Choroid plexus epithelial cell (primary cell): Measurements from ENCODE around the gene HMGCLL1.
A peak's percentile ranks its signal among the peaks of the same experiment; 100 is the strongest.

Experiments
- DNase-seq: peaks from one replicate; pipeline ENCODE4 v3.0.0-alpha.2; 2010; ENCODE audit warnings: low read depth
- H3K4me3 ChIP-seq: 2 replicates; pipeline ENCODE4 v1.5.1; 2011; ENCODE audit warnings: low read depth, mild to moderate bottlenecking, control low read depth, low read length, moderate library complexity
- TF ChIP-seq, protein P1 (sequence below): conservative IDR thresholded peaks from 2 replicates; pipeline ENCODE4 v1.5.1; 2011; ENCODE audit warnings: low read depth, mild to moderate bottlenecking, control low read depth, inconsistent platforms, low read length, moderate library complexity

The HMGCLL1 gene

DNA sequence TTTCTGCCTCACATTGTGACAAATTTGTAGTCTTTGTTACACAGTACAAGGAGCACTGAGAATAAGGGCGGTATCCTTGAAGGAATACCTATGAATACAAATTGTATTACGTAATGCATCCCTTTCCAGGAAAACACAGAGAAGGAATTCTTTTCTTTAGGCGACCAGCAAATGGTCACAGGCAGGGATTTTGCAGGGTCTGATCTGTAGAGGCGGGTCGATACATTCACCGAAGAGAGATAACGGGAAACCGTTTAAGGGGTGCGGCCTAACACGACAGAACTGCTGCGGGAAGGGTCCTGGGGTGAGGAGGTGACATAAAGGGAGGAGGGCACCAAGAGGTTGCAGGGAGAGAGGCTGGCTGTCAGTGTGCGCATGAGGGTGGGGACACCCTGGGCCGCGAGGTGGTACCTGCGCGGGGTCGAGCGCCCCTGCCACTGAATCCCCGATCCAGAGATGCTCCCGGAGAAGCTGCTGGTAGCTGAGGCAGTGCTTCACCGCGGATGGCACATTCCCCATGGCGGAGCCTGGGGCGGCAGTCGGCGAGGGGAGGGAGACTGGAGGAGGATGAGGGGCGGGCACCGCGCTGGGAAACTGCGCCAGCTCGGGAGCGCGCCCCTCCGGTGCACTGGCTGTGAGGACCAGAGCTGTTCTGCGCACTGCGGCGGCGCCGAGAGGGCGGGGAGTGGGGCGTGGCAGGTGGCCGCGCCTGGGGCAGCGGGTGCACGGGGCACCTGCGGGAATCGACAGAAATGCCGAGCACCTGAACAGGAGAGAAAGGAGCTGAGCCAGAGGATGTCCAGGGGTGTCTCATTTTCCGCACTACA, at the start of gene HMGCLL1:
Gene HMGCLL1 (minus strand): TSS at position 656 of the 827 bp plus-strand sequence. CDS start 137 bp downstream, at position 519.
- TF ChIP-seq, protein P1, sequence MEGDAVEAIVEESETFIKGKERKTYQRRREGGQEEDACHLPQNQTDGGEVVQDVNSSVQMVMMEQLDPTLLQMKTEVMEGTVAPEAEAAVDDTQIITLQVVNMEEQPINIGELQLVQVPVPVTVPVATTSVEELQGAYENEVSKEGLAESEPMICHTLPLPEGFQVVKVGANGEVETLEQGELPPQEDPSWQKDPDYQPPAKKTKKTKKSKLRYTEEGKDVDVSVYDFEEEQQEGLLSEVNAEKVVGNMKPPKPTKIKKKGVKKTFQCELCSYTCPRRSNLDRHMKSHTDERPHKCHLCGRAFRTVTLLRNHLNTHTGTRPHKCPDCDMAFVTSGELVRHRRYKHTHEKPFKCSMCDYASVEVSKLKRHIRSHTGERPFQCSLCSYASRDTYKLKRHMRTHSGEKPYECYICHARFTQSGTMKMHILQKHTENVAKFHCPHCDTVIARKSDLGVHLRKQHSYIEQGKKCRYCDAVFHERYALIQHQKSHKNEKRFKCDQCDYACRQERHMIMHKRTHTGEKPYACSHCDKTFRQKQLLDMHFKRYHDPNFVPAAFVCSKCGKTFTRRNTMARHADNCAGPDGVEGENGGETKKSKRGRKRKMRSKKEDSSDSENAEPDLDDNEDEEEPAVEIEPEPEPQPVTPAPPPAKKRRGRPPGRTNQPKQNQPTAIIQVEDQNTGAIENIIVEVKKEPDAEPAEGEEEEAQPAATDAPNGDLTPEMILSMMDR = no peak
- H3K4me3 ChIP-seq = peak within 1 kb of the TSS; percentile 66
- DNase-seq = peak; percentile 11

DNA sequence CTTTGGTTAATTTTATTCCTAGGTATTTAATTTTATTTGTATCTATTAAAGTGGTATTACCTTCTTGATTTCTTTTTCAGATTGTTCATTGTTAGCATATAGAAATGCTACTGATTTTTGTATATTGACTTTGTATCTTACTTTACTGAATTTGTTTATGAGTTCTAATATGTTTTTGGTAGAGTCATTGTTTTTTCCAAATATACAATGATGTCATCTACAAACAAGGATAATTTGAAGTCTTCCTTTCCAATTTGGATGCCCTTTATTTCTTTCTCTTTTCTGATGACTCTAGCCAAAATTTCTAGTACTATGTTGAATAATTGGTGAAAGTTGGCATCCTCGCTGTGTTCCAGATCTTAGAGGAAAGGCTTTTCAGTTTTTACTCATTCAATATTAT, 43.0 kb upstream of the HMGCLL1 start:
- TF ChIP-seq, protein P1 = no peak
- DNase-seq = no peak
- no peak overlapping the region for H3K4me3 ChIP-seq

DNA sequence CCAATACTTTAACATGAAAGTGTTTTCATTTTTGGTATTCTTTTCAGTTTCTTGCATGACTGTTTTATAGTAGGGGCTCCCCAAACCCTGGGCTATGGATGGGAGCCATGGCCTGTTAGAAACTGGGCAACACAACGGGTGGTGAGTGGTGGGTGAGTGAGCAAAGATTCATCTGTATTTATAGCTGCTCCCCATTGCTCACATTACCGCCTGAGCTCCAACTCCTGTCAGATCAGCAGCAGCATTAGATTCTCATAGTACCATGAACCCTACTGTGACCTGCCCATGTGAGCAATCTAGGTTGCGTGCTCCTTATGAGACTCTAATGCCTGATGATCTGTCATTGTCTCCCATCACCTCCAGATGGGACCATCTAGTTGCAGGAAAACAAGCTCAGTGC, 42.3 kb upstream of the HMGCLL1 start:
- no peak overlapping the region for H3K4me3 ChIP-seq
- DNase-seq = no peak
- TF ChIP-seq, protein P1 = no peak

DNA sequence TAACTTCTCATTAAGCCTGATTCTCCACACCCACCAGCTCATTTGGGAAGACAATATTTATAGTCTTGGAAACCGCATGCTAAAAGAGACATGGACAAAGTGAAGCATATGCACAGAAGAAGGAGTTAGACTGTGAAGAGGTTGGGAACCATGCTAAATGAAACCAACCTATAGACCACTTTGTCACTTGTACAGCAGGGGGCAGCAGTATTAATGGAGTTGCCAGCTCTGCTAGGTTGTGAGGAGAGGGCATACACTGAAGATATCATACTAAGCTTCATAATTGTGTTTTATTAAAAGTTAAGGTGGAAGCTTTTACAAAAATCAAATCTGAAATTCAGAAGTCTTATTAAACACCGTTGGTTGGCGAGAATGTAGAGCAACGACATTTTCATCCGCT, 38.3 kb upstream of the HMGCLL1 start:
- H3K4me3 ChIP-seq = no peak overlapping the region
- DNase-seq = peak; percentile 76
- TF ChIP-seq, protein P1 = peak; percentile 79

DNA sequence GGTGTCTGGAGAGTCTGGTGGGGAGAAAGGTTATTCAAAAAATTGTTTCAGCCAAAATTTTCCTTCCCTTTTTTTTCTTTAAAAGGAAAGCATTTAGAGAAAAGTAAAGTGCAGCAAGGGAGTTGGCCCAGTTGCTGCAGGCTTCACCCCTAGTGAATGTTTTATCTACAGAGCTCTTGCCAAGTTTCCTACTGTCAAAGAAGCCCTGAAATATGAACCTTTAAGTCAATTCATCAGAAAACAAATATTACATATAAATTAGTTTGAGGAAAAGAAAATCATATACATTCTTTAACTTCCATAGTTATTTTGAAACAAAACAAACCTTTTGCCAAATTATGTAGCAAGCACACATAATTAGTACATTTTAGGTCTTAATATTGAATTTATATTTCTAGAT, 25.0 kb upstream of the HMGCLL1 start:
- no peak overlapping the region for H3K4me3 ChIP-seq
- peak; percentile 45 for DNase-seq
- TF ChIP-seq, protein P1 = no peak

DNA sequence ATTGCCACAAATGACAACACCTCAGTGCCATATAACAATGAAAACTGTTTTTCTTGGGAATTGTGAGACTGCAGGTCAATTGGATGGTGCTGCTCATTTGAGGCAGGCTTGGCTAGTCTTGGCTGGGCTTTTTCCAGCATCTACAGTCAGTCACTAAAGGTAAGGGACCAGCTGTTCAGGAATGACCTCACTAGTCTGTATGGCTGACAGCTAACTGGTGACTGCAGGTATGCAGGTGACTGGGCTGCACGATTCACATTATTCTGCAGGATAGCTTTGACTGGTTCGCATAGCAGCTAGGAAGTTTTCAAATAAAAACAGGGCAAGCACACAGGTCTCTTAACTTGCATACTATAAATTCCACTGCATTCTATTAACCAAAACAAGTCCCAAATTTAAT, 22.1 kb upstream of the HMGCLL1 start:
- TF ChIP-seq, protein P1 = no peak
- no peak overlapping the region for H3K4me3 ChIP-seq
- no peak for DNase-seq

DNA sequence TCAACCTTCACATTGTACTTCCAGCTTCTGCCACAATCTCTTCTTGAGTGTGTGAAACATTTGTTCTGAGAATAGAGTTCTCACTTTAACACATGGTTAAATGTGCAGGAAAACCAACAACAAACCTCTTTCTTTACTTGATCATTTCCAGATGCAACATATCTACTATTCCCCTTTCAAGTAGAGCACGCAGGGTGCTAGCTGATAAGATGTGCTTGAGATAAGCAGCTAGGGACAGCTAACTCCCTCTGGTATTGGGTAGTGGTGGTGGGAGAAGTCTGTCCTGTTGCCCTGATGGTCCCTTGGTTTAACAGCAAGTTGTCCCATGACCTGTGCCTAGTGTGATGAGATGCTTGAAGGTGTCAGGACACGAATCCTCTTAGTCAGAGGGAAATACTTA, 15.4 kb upstream of the HMGCLL1 start:
- TF ChIP-seq, protein P1 = no peak

More for the DNA sequence above, 15.4 kb upstream of the HMGCLL1 start:
- H3K4me3 ChIP-seq = no peak overlapping the region
- no peak for DNase-seq
